ENCODE data around the gene MBNL1. TPM values are rescaled to one million over a fixed set of nuclear protein-coding genes. Genes with fewer than 3 reads are reported as not detected.

Gene MBNL1
- total RNA-seq, 6 experiments from 2014 or later: 200 to 291 (median 244) TPM

GRCh38 chr3:152253514-152253913 is 15.2 kb upstream of the MBNL1 start:
- Mint-ChIP-seq H3K27me3 (ENCODE audit: insufficient read depth) (no peaks in the 10 kb centered on the region; the same call in 1 of the 2 replicates), H3K9me3 (no peaks in the 10 kb centered on the region), H3K36me3 (ENCODE audit: low read depth) (no peaks in the 10 kb centered on the region), H3K4me3 (no peak overlapping the region), H3K4me1 (ENCODE audit: low read depth) (peaks cover 17% of the 10 kb centered on the region), H3K27ac (no peak overlapping the region)
- no peak for TF ChIP-seq CTCF (IDR thresholded peaks at IDR 0.05)
- DNase-seq: no peak

- TF ChIP-seq CTCF (IDR thresholded peaks at IDR 0.05): no peak
- Mint-ChIP-seq H3K4me3 (no peak overlapping the region), H3K27me3 (ENCODE audit: insufficient read depth) (no peaks in the 10 kb centered on the region; the same call in 1 of the 2 replicates), H3K36me3 (ENCODE audit: low read depth) (no peaks in the 10 kb centered on the region), H3K9me3 (no peaks in the 10 kb centered on the region), H3K4me1 (ENCODE audit: low read depth) (peaks cover 22% of the 10 kb centered on the region), H3K27ac (no peak overlapping the region; the same call in 1 of the 2 replicates)
- no peak for DNase-seq
Measured at GRCh38 chr3:152254041-152254440, 14.7 kb upstream of the MBNL1 start.

GRCh38 chr3:152255290-152255689 is 13.4 kb upstream of the MBNL1 start:
- H3K27ac Mint-ChIP-seq: no peak overlapping the region
- H3K4me3 Mint-ChIP-seq: no peak overlapping the region
- no peaks in the 10 kb centered on the region for H3K9me3 Mint-ChIP-seq
- TF ChIP-seq CTCF (IDR thresholded peaks at IDR 0.05): no peak
- peaks cover 34% of the 10 kb centered on the region for H3K4me1 Mint-ChIP-seq (ENCODE audit: low read depth)
- no peaks in the 10 kb centered on the region; the same call in 1 of the 2 replicates for H3K27me3 Mint-ChIP-seq (ENCODE audit: insufficient read depth)
- DNase-seq: no peak
- H3K36me3 Mint-ChIP-seq (ENCODE audit: low read depth): no peaks in the 10 kb centered on the region

GRCh38 chr3:152256851-152257562 is 11.7 kb upstream of the MBNL1 start:
- no peak overlapping the region for H3K4me3 Mint-ChIP-seq
- H3K27me3 Mint-ChIP-seq (ENCODE audit: insufficient read depth): no peaks in the 10 kb centered on the region; the same call in 1 of the 2 replicates
- peak overlapping the region; percentile 91 for H3K27ac Mint-ChIP-seq
- peaks cover 36% of the 10 kb centered on the region for H3K4me1 Mint-ChIP-seq (ENCODE audit: low read depth)
- no peak for TF ChIP-seq CTCF (IDR thresholded peaks at IDR 0.05)
- H3K36me3 Mint-ChIP-seq (ENCODE audit: low read depth): no peaks in the 10 kb centered on the region
- no peak for DNase-seq
- no peaks in the 10 kb centered on the region for H3K9me3 Mint-ChIP-seq

GRCh38 chr3:152257563-152258035 is 11.1 kb upstream of the MBNL1 start:
- no peaks in the 10 kb centered on the region for H3K9me3 Mint-ChIP-seq

More at GRCh38 chr3:152257563-152258035, 11.1 kb upstream of the MBNL1 start:
- Mint-ChIP-seq H3K27me3 (ENCODE audit: insufficient read depth) (no peaks in the 10 kb centered on the region; the same call in 1 of the 2 replicates), H3K27ac (peak overlapping the region; percentile 91), H3K36me3 (ENCODE audit: low read depth) (no peaks in the 10 kb centered on the region), H3K4me1 (ENCODE audit: low read depth) (peaks cover 36% of the 10 kb centered on the region), H3K4me3 (peak overlapping the region; percentile 24; the same call in 1 of the 2 replicates)
- peak; percentile 18 for DNase-seq
- no peak for TF ChIP-seq CTCF (IDR thresholded peaks at IDR 0.05)
